ENCODE measurements around the gene TFAP2B. TPM values are rescaled to one million over a fixed set of nuclear protein-coding genes. Genes with fewer than 3 reads are reported as not detected.

Gene TFAP2B
- polyA plus RNA-seq, 12 donors, result 0.04 to 42.5 (median 0.20) TPM; not detected in 5

DNA sequence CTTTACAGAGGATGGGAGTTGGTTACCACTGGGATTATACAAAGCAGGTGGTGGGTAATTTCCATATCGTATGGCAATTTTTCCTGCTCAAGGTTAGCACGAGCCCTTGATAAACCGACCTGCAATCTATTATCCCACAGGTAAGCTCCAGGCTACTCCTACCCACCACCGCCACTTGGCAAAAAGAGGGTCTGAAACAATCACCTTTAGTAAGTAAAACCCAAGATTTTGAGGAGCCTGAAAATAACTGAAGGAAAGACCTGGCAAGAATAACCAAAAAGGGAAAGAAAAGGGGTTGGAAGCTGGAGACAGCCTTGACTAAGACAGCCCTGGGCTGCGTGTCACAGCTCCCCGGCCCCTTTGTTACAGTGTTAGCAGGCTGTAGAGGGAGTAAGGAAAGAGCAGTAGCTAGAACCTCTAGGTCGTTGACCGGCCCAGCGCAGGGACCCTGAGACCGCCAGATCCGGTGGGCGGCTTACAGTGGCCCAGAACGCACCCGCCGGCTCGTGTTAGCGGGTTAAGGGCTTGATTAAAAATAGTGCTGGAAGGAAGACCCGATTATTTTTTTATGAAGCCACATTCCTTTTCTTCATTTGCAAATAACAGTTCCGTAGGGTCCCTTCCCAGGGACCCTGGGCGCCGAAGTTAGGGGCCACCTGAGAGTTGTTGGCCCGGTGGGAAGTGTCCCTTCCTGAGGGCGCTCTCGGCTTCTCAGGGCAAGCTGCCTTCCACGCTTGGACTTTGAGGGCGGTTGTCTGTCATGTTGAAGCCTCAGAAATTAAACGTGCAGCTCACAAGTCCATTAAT is 30.5 kb downstream of the TFAP2B start:
- DNase-seq, result no peak

DNA sequence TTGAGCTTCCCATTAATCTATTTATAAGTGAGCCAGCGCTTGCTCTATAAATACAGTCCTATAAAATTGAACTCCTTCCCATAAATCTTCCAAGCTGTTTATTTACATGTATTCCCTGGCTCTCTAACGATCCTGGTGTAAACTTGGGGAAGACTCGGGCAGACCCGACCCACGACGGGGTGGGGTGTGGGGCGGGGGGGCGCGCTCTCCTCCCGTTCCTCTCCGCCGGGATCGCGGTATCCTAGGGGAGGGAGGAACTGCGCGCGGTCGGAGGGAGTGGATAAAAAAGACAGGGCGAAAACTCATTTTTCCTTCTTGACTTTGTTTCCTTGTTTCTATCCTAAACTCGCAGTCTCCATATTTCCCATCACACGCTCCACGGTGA is 31.1 kb downstream of the TFAP2B start:
- DNase-seq, result no peak

- DNase-seq, result no peak
These were observed 31.8 kb downstream of the TFAP2B start for GRCh38 chr6:50850223-50851048.

GRCh38 chr6:50851049-50851845 is 32.6 kb downstream of the TFAP2B start:
- no peak for DNase-seq

GRCh38 chr6:50853939-50854338 is 35.3 kb downstream of the TFAP2B start:
- DNase-seq, result no peak

GRCh38 chr6:50861692-50862091 is 43.0 kb downstream of the TFAP2B start:
- DNase-seq, result no peak

- no peak for DNase-seq
These were observed 43.5 kb downstream of the TFAP2B start for GRCh38 chr6:50862176-50862575.

- DNase-seq, result no peak
These were observed 45.9 kb downstream of the TFAP2B start for GRCh38 chr6:50864601-50865000.

- no peak for DNase-seq
These were observed 49.8 kb downstream of the TFAP2B start for GRCh38 chr6:50868466-50868865.

DNA sequence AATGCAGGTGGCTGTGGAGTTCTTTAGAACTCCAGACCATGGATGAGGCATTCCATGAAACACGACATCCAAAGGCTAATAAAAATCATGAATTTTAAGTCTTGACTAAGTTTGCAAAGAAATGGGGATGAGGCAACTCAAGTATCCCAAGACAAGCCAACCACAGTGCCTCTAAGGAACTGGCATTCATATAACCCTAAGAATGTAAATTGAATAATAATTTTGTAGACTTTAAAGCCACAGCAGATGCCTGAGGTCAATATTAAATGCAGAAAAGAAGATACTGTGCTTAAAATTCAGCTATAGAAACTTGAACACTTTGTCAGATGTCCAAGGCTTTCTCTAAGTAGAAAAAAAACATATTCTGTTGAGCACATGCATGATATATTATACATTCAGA is 54.5 kb downstream of the TFAP2B start:
- no peak for DNase-seq

GRCh38 chr6:50884364-50884763 is 65.7 kb downstream of the TFAP2B start:
- DNase-seq, result no peak

GRCh38 chr6:50887112-50887511 is 68.4 kb downstream of the TFAP2B start:
- no peak for DNase-seq

- no peak for DNase-seq
These were observed 70.8 kb downstream of the TFAP2B start for GRCh38 chr6:50889497-50889896.

- DNase-seq, result no peak
These were observed 71.3 kb downstream of the TFAP2B start for GRCh38 chr6:50889935-50890334.

GRCh38 chr6:50890579-50890978 is 71.9 kb downstream of the TFAP2B start:
- no peak for DNase-seq

- DNase-seq, result no peak
These were observed 72.6 kb downstream of the TFAP2B start for GRCh38 chr6:50891290-50891689.

Other genes with a start within 250 kb of the TFAP2B start
- not detected for gene TFAP2D, start 105.3 kb upstream of the TFAP2B start, polyA plus RNA-seq (ENCODE audit: insufficient read length in 12 of 12)